Osteoblast (primary cell): Measurements from ENCODE around the gene PTPRT. TPM values are rescaled to one million over a fixed set of nuclear protein-coding genes. Genes with fewer than 3 reads are reported as not detected.
A peak's percentile ranks its signal among the peaks of the same experiment; 100 is the strongest.

Experiments
- DNase-seq: peaks from one replicate; pipeline ENCODE4 v3.0.0; 2011; ENCODE audit warnings: low spot score, mixed read lengths; ENCODE audit not compliant: insufficient read length; ENCODE audit errors: missing footprints
- H2AFZ ChIP-seq: 2 replicates; pipeline ENCODE4 v1.6.0; 2011; ENCODE audit warnings: mild to moderate bottlenecking, low read length
- H3K27ac ChIP-seq: 2 replicates; pipeline ENCODE4 v1.5.1; 2011; ENCODE audit warnings: mild to moderate bottlenecking, low read depth, low read length, moderate library complexity
- H3K27me3 ChIP-seq: 2 replicates; pipeline ENCODE4 v1.6.0; 2012; ENCODE audit warnings: mild to moderate bottlenecking, control low read depth, inconsistent platforms, low read length, moderate library complexity; ENCODE audit not compliant: insufficient read depth
- H3K36me3 ChIP-seq: 2 replicates; pipeline ENCODE4 v1.5.1; 2011; ENCODE audit warnings: mild to moderate bottlenecking, low read length, control low read depth, moderate library complexity; ENCODE audit not compliant: insufficient read depth
- H3K4me1 ChIP-seq: 2 replicates; pipeline ENCODE4 v1.5.1; 2011; ENCODE audit warnings: mild to moderate bottlenecking, low read length, control low read depth, moderate library complexity; ENCODE audit not compliant: insufficient read depth
- H3K4me2 ChIP-seq: 2 replicates; pipeline ENCODE4 v1.6.0; 2011; ENCODE audit warnings: mild to moderate bottlenecking, low read length; ENCODE audit not compliant: insufficient read depth
- H3K4me3 ChIP-seq: fragments of 200-600 bp; sonication (generic); 3 replicates; pipeline ENCODE4 v1.5.1; 2012; ENCODE audit warnings: mild to moderate bottlenecking, low read length, inconsistent platforms; ENCODE audit not compliant: insufficient read depth
- H3K79me2 ChIP-seq: 2 replicates; pipeline ENCODE4 v1.6.0; 2012; ENCODE audit warnings: mild to moderate bottlenecking, low read length, control low read depth, inconsistent platforms; ENCODE audit not compliant: insufficient read depth
- H3K9me3 ChIP-seq: 2 replicates; pipeline ENCODE4 v1.5.1; 2011; ENCODE audit warnings: low read depth, low read length, control low read depth
- H4K20me1 ChIP-seq: 2 replicates; pipeline ENCODE4 v1.6.0; 2012; ENCODE audit warnings: mild to moderate bottlenecking, low read length, control low read depth; ENCODE audit not compliant: insufficient read depth
- total RNA-seq: library from RNA; depleted of rRNA; stranded (reverse); fragments of >200 nt; gene quantifications from 2 replicates; pipeline ENCODE4 v1.2.3, GENCODE V29; 2012
- TF ChIP-seq, protein P1 (sequence below): IDR thresholded peaks from 2 replicates; pipeline ENCODE4 v1.5.1; 2011; ENCODE audit warnings: mild to moderate bottlenecking, low read depth, low read length, moderate library complexity; ENCODE audit errors: extremely low read depth

PTPRT gene
- total RNA-seq, 1 donor, result not detected

DNA sequence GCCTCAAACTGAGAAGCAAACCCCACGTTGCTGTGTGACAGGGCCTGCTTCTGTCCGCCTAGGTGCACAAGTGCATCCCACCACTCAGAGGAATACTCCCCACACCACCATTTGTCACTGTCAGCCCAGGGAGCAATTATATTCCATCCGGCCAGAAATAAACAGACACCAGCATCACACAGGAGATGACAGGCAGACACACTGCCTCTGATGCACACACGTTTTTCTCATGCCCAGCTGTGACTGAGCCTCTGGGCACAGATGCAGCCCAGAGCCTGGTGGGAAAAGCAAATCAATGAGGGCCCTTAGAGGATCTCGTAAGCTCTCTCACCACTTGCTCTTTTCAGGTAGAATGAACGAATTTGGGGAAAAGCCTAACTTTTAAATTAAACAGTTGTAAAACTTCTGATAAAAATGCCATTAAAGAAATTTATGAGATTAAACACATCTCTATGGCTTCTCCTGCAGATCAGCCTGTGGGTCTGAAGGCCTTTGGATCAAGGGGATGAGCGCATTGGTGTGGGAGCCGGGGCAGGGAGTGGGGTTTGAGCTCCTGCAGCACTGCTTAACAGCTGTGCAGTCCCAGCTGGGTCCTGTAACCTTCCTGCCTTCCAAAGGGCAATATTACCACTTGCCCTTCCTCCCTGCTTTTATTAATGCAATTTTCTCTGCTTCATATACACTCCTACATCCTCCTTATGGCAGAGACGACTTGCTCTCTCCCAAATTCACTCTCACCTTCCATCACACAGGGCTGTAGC, 624.3 kb downstream of the PTPRT start:
- Histone ChIP-seq H4K20me1 (no peaks in the 10 kb centered on the region), H3K27me3 (no peaks in the 10 kb centered on the region), H3K9me3 (peaks cover 3% of the 10 kb centered on the region), H3K27ac (no peak overlapping the region), H2AFZ (no peak overlapping the region), H3K36me3 (no peaks in the 10 kb centered on the region), H3K4me3 (no peak overlapping the region), H3K79me2 (no peaks in the 10 kb centered on the region), H3K4me2 (no peak overlapping the region), H3K4me1 (no peaks in the 10 kb centered on the region)
- DNase-seq, result peak; percentile 6
- TF ChIP-seq, protein P1, sequence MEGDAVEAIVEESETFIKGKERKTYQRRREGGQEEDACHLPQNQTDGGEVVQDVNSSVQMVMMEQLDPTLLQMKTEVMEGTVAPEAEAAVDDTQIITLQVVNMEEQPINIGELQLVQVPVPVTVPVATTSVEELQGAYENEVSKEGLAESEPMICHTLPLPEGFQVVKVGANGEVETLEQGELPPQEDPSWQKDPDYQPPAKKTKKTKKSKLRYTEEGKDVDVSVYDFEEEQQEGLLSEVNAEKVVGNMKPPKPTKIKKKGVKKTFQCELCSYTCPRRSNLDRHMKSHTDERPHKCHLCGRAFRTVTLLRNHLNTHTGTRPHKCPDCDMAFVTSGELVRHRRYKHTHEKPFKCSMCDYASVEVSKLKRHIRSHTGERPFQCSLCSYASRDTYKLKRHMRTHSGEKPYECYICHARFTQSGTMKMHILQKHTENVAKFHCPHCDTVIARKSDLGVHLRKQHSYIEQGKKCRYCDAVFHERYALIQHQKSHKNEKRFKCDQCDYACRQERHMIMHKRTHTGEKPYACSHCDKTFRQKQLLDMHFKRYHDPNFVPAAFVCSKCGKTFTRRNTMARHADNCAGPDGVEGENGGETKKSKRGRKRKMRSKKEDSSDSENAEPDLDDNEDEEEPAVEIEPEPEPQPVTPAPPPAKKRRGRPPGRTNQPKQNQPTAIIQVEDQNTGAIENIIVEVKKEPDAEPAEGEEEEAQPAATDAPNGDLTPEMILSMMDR, result no peak

DNA sequence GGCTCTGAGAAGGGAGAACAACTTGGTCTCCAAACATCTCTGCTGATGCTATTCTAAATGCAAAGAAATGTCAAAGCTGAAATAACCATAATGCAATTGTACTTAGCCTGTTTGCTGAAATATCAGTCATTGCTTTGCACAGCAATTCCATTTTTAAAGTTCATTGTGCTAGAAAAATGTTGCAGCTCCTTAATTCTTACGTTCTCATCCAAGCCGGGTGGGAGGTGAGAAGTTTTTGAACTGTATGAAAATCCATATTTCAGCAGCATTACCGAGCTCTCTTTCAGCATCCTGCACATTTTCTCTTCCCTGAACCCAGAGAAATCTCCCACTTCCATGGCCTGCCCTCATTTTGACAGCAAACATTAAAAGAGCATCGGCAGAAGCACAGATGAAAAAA, 630.0 kb downstream of the PTPRT start:
- no peaks in the 10 kb centered on the region for H3K79me2 ChIP-seq
- no peak overlapping the region for H3K27ac ChIP-seq
- no peaks in the 10 kb centered on the region for H3K27me3 ChIP-seq
- no peak overlapping the region for H3K4me3 ChIP-seq
- no peaks in the 10 kb centered on the region for H4K20me1 ChIP-seq
- H3K9me3 ChIP-seq, result peaks cover 4% of the 10 kb centered on the region
- no peaks in the 10 kb centered on the region for H3K36me3 ChIP-seq
- H2AFZ ChIP-seq, result no peak overlapping the region
- H3K4me1 ChIP-seq, result no peaks in the 10 kb centered on the region
- DNase-seq, result no peak
- TF ChIP-seq, protein P1, result no peak
- no peak overlapping the region for H3K4me2 ChIP-seq

- Histone ChIP-seq H3K9me3 (peaks cover 6% of the 10 kb centered on the region), H3K4me2 (no peak overlapping the region), H3K4me1 (no peaks in the 10 kb centered on the region), H3K27ac (no peak overlapping the region), H3K79me2 (no peaks in the 10 kb centered on the region), H4K20me1 (no peaks in the 10 kb centered on the region), H3K4me3 (no peak overlapping the region), H3K27me3 (no peaks in the 10 kb centered on the region), H3K36me3 (no peaks in the 10 kb centered on the region), H2AFZ (no peak overlapping the region)
- DNase-seq, result no peak
- TF ChIP-seq, protein P1, result no peak
Measured at GRCh38 chr20:42556575-42556974, 633.1 kb downstream of the PTPRT start.

- peaks cover 6% of the 10 kb centered on the region for H3K9me3 ChIP-seq
- TF ChIP-seq, protein P1, result no peak
- H3K4me3 ChIP-seq, result no peak overlapping the region
- DNase-seq, result no peak
- no peaks in the 10 kb centered on the region for H3K36me3 ChIP-seq
- no peaks in the 10 kb centered on the region for H3K79me2 ChIP-seq
- no peaks in the 10 kb centered on the region for H4K20me1 ChIP-seq
- H3K4me1 ChIP-seq, result no peaks in the 10 kb centered on the region
- no peak overlapping the region for H2AFZ ChIP-seq
- no peak overlapping the region for H3K27ac ChIP-seq
- no peak overlapping the region for H3K4me2 ChIP-seq
- no peaks in the 10 kb centered on the region for H3K27me3 ChIP-seq
Measured at GRCh38 chr20:42553374-42553773, 636.3 kb downstream of the PTPRT start.
